ENCODE measurements around the gene TC2N. TPM values are rescaled to one million over a fixed set of nuclear protein-coding genes. Genes with fewer than 3 reads are reported as not detected.

TC2N gene
- polyA plus RNA-seq, 3 donors: 0.24 to 0.55 TPM; not detected in 1

DNA sequence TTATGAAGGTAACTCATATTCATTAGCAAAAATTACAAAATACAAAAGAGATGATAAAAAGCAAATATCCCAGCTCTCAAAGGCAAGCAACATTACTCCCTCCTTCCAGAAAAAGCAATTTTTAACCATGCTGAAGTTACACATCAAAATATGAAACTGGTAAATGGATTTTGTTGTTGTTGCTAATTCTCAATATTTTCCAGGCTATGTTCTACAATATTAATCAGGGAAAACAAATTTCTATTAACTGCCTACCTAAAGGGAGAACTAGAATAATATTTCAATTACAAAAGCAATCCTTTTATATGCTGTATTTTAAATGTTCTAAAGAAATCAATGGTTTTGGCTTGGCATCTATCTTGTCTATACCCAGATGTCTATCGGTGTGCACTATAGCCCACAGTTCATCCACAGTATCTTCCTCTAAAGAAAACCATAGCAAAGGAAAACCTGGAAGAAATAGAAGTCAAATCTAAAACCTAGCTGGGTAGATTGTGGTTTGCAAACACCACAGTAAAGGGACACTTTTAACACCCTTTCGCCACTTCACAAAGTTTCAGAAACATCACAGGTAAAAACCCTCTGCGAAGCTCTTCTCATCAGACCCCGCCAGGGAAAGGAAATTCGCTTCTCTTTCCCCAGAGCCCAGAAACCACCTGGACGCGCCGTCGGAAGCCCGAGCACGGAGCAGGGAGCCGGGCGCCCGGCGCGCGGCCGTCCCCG lies 32.0 kb downstream of the TC2N start:
- Histone ChIP-seq H3K4me2 (replicated peaks; ENCODE audit: extremely low read depth, low read length, poor library complexity, severe bottlenecking) (peak overlapping the region; percentile 77), H3K36me3 (replicated peaks in 1 of 2; ENCODE audit: control insufficient read depth in 1 of 2, insufficient read depth in 2 of 2, low read length in 2 of 2) (no peaks in the 10 kb centered on the region), H3K79me2 (ENCODE audit: insufficient read depth, low read length) (no peaks in the 10 kb centered on the region), H4K20me1 (ENCODE audit: insufficient read depth, low read length) (no peaks in the 10 kb centered on the region), H3K4me1 (ENCODE audit: control insufficient read depth in 1 of 2, insufficient read depth in 2 of 2, low read length in 2 of 2) (peaks cover 10 to 15% of the 10 kb centered on the region in 2 donors), H3K27ac (ENCODE audit: low read depth in 1 of 2, low read length in 2 of 2) (no peak overlapping the region), H2AFZ (ENCODE audit: insufficient read depth, low read depth, low read length, poor library complexity, severe bottlenecking) (peak overlapping the region; percentile 67), H3K9me3 (replicated peaks in 1 of 2; ENCODE audit: control insufficient read depth in 1 of 2, insufficient read depth in 1 of 2, low read length in 2 of 2) (no peaks in the 10 kb centered on the region), H3K9ac (ENCODE audit: insufficient read depth, low read length, poor library complexity, severe bottlenecking) (no peak overlapping the region), H3K4me3 (replicated peaks in 1 of 3; ENCODE audit: low read depth in 2 of 3, low read length in 3 of 3) (no peak overlapping the region), H3K27me3 (ENCODE audit: control insufficient read depth in 2 of 2, insufficient read depth in 2 of 2, low read length in 2 of 2) (peaks cover 42 to 67% of the 10 kb centered on the region in 2 donors)
- no peak for DNase-seq
- H3K4me3 Mint-ChIP-seq: peak overlapping the region in 1 of 2 donors; percentile 63
- no peak overlapping the region for H3K27ac Mint-ChIP-seq
- intact Hi-C loops (cut with micrococcal nuclease): no loop called here
- no peak for TF ChIP-seq CTCF (IDR thresholded peaks at IDR 0.05)
- peaks cover 46 to 56% (median 50%) of the 10 kb centered on the region in 3 donors for H3K27me3 Mint-ChIP-seq (ENCODE audit: low read depth in 3 of 3)
- peaks cover 0 to 6% (median 2%) of the 10 kb centered on the region in 7 donors for H3K9me3 Mint-ChIP-seq
- 7% methylated on average over 18 of the region's 19 CpGs for WGBS (ENCODE audit: insufficient coverage)
- H3K36me3 Mint-ChIP-seq: no peaks in the 10 kb centered on the region
- H3K4me1 Mint-ChIP-seq: peaks cover 7% of the 10 kb centered on the region

- DNase-seq: no peak
- intact Hi-C loops (cut with micrococcal nuclease): no loop called here
Measured at GRCh38 chr14:91834571-91834970, 32.8 kb downstream of the TC2N start.

More at GRCh38 chr14:91834571-91834970, 32.8 kb downstream of the TC2N start:
- no peak overlapping the region for H3K4me3 ChIP-seq (replicated peaks in 1 of 3; ENCODE audit: low read depth in 2 of 3, low read length in 3 of 3)
- peak overlapping the region in 1 of 2 donors; percentile 67 for H3K4me3 Mint-ChIP-seq
- H3K27ac Mint-ChIP-seq: no peak overlapping the region
- no peak overlapping the region for H3K9ac ChIP-seq (ENCODE audit: insufficient read depth, low read length, poor library complexity, severe bottlenecking)
- 90% methylated on average over 2 of the region's 2 CpGs for WGBS (ENCODE audit: insufficient coverage)
- H3K4me2 ChIP-seq (replicated peaks; ENCODE audit: extremely low read depth, low read length, poor library complexity, severe bottlenecking): no peak overlapping the region
- no peak overlapping the region for H2AFZ ChIP-seq (ENCODE audit: insufficient read depth, low read depth, low read length, poor library complexity, severe bottlenecking)
- no peak overlapping the region for H3K27ac ChIP-seq (ENCODE audit: low read depth in 1 of 2, low read length in 2 of 2)
- H3K36me3 Mint-ChIP-seq: no peaks in the 10 kb centered on the region
- no peaks in the 10 kb centered on the region for H3K9me3 ChIP-seq (replicated peaks in 1 of 2; ENCODE audit: control insufficient read depth in 1 of 2, insufficient read depth in 1 of 2, low read length in 2 of 2)
- H4K20me1 ChIP-seq (ENCODE audit: insufficient read depth, low read length): no peaks in the 10 kb centered on the region
- peaks cover 10 to 15% of the 10 kb centered on the region in 2 donors for H3K4me1 ChIP-seq (ENCODE audit: control insufficient read depth in 1 of 2, insufficient read depth in 2 of 2, low read length in 2 of 2)
- H3K36me3 ChIP-seq (replicated peaks in 1 of 2; ENCODE audit: control insufficient read depth in 1 of 2, insufficient read depth in 2 of 2, low read length in 2 of 2): no peaks in the 10 kb centered on the region
- no peaks in the 10 kb centered on the region for H3K79me2 ChIP-seq (ENCODE audit: insufficient read depth, low read length)
- peaks cover 0 to 6% (median 0%) of the 10 kb centered on the region in 7 donors for H3K9me3 Mint-ChIP-seq
- no peak for TF ChIP-seq CTCF (IDR thresholded peaks at IDR 0.05)
- peaks cover 7% of the 10 kb centered on the region for H3K4me1 Mint-ChIP-seq
- H3K27me3 ChIP-seq (ENCODE audit: control insufficient read depth in 2 of 2, insufficient read depth in 2 of 2, low read length in 2 of 2): peaks cover 42 to 67% of the 10 kb centered on the region in 2 donors
- H3K27me3 Mint-ChIP-seq (ENCODE audit: low read depth in 3 of 3): peaks cover 46 to 56% (median 49%) of the 10 kb centered on the region in 3 donors
